A549 (cell line): Measurements from ENCODE around the gene SLC37A1. TPM values are rescaled to one million over a fixed set of nuclear protein-coding genes. Genes with fewer than 3 reads are reported as not detected.

Experiments used
- polyA plus RNA-seq, 4 experiments: library from polyadenylated mRNA; depleted of rRNA in 3 of 4; stranded (reverse); fragments of >200 nt; fragmentation: RNase III in 1 of 4; extraction: RNeasy Plus Mini Kit Qiagen cat#74134 plus additional on column Dnase treatment in 1 of 4; gene quantifications; 2 replicates in 3 of 4; 3 replicates in 1 of 4; pipeline ENCODE4 v1.2.3, GENCODE V29; 2011 to 2017

The SLC37A1 gene
- polyA plus RNA-seq, 2 of the 4 experiments (the other 2 are of a cell fraction): 1.9 to 2.1 TPM

Other genes with a start within 250 kb of the SLC37A1 start
- 0.33 and 0.43 TPM in 2 replicates for gene TFF3, start 198.4 kb upstream of the SLC37A1 start, polyA plus RNA-seq (2011; rRNA removed)
- not detected in 3 replicates for gene TFF3, start 198.4 kb upstream of the SLC37A1 start, polyA plus RNA-seq (2017; fragmentation: RNase III; extraction: RNeasy Plus Mini Kit Qiagen cat#74134 plus additional on column Dnase treatment)
- not detected in 2 replicates for gene TFF2, start 162.9 kb upstream of the SLC37A1 start, polyA plus RNA-seq (2011; rRNA removed)
- not detected in 3 replicates for gene TFF2, start 162.9 kb upstream of the SLC37A1 start, polyA plus RNA-seq (2017; fragmentation: RNase III; extraction: RNeasy Plus Mini Kit Qiagen cat#74134 plus additional on column Dnase treatment)
- gene TFF1, start 147.3 kb upstream of the SLC37A1 start, polyA plus RNA-seq (2011; rRNA removed): 5.8 and 12.8 TPM in 2 replicates
- 0.64 to 1.4 TPM (median 1.0 TPM) in 3 replicates for gene TFF1, start 147.3 kb upstream of the SLC37A1 start, polyA plus RNA-seq (2017; fragmentation: RNase III; extraction: RNeasy Plus Mini Kit Qiagen cat#74134 plus additional on column Dnase treatment)
- gene TMPRSS3, start 117.8 kb upstream of the SLC37A1 start, polyA plus RNA-seq (2011; rRNA removed): 0.12 and 0.21 TPM in 2 replicates
- gene TMPRSS3, start 117.8 kb upstream of the SLC37A1 start, polyA plus RNA-seq (2017; fragmentation: RNase III; extraction: RNeasy Plus Mini Kit Qiagen cat#74134 plus additional on column Dnase treatment): 0.10 to 0.17 TPM in 2 of 3 replicates, not detected in the other
- not detected in 2 replicates for gene UBASH3A, start 110.0 kb upstream of the SLC37A1 start, polyA plus RNA-seq (2011; rRNA removed)
- gene UBASH3A, start 110.0 kb upstream of the SLC37A1 start, polyA plus RNA-seq (2017; fragmentation: RNase III; extraction: RNeasy Plus Mini Kit Qiagen cat#74134 plus additional on column Dnase treatment): not detected in 3 replicates
- gene RSPH1, start 17.6 kb upstream of the SLC37A1 start, polyA plus RNA-seq (2011; rRNA removed): 0.58 and 0.71 TPM in 2 replicates
- gene RSPH1, start 17.6 kb upstream of the SLC37A1 start, polyA plus RNA-seq (2017; fragmentation: RNase III; extraction: RNeasy Plus Mini Kit Qiagen cat#74134 plus additional on column Dnase treatment): 0.66 to 0.87 TPM (median 0.85 TPM) in 3 replicates
- gene PDE9A, start 139.8 kb downstream of the SLC37A1 start, polyA plus RNA-seq (2011; rRNA removed): 3.1 and 3.3 TPM in 2 replicates
- 0.58 to 1.5 TPM (median 1.3 TPM) in 3 replicates for gene PDE9A, start 139.8 kb downstream of the SLC37A1 start, polyA plus RNA-seq (2017; fragmentation: RNase III; extraction: RNeasy Plus Mini Kit Qiagen cat#74134 plus additional on column Dnase treatment)